Measurements from ENCODE around the gene CFDP1.

DNA sequence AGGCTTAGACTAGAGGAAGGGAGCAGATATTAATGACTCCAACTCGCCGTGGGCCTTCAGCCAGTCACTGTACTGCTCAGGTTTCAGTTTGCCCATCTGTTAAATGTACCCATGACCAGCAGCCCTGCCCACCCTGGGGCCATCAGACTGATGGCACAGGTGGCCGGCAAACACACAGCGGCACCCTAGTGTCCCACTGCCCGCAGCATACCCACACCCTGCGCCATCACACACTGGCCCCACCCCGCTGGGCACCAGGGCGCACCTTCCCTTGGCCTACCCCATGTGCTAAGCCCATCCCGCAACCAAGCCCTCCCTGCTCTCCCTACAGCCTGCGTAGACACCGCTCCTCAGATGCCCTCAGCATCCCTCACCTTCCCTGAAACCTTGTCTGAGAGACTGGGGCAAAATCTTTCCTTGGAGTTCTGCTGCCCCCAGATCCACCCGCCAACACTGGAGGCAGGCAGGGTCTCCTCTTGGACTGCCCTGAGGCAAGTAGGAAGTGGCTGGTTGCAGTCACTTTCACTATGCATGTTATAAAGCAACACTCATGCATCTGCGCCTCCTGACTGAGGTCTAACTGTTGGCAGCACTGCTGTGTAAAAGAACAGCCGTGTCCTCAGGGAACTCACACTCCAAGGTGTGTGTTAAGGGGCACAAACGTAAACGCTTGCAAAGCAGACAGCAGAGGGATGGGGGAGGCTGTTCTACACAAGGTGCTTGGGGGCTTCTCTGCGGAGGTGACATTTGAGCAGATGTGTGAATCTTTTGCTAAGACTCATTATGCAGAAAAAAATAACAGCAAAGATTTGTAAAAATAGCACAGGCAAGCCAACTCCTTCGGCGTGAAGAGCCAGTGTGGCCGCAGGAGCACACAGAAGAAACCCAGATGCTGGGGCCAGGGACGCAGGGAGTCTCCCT lies 175.2 kb downstream of the CFDP1 start:
- TF ChIP-seq, protein P1, sequence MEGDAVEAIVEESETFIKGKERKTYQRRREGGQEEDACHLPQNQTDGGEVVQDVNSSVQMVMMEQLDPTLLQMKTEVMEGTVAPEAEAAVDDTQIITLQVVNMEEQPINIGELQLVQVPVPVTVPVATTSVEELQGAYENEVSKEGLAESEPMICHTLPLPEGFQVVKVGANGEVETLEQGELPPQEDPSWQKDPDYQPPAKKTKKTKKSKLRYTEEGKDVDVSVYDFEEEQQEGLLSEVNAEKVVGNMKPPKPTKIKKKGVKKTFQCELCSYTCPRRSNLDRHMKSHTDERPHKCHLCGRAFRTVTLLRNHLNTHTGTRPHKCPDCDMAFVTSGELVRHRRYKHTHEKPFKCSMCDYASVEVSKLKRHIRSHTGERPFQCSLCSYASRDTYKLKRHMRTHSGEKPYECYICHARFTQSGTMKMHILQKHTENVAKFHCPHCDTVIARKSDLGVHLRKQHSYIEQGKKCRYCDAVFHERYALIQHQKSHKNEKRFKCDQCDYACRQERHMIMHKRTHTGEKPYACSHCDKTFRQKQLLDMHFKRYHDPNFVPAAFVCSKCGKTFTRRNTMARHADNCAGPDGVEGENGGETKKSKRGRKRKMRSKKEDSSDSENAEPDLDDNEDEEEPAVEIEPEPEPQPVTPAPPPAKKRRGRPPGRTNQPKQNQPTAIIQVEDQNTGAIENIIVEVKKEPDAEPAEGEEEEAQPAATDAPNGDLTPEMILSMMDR (IDR thresholded peaks at IDR 0.05; ENCODE audit: extremely low read depth in 1 of 2, insufficient read depth in 1 of 2, low read depth in 1 of 2, low read length in 2 of 2), result no peak
- no peak for TF ChIP-seq EZH2 (IDR thresholded peaks at IDR 0.05; ENCODE audit: borderline replicate concordance, low read depth, low read length, severe bottlenecking)
- no peak for TF ChIP-seq POLR2A (IDR thresholded peaks at IDR 0.05; ENCODE audit: low read depth, low read length)
- peak; percentile 17 for TF ChIP-seq POLR2AphosphoS5 (IDR thresholded peaks at IDR 0.05; ENCODE audit: insufficient read depth, low read depth, low read length)
- TF ChIP-seq MYC (IDR thresholded peaks at IDR 0.05; ENCODE audit: low read depth, low read length), result no peak
- no peak for TF ChIP-seq FOS (IDR thresholded peaks at IDR 0.05; ENCODE audit: borderline replicate concordance, insufficient read depth, low read length)
- no peak for TF ChIP-seq JUN (IDR thresholded peaks at IDR 0.05; ENCODE audit: borderline replicate concordance, insufficient read depth, insufficient read length, low read depth)
- TF ChIP-seq, protein P2, sequence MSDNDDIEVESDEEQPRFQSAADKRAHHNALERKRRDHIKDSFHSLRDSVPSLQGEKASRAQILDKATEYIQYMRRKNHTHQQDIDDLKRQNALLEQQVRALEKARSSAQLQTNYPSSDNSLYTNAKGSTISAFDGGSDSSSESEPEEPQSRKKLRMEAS (IDR thresholded peaks at IDR 0.05; ENCODE audit: insufficient read depth, insufficient read length), result no peak
